Hepatocyte (in vitro differentiated cells): ENCODE measurements around the gene PSME1.

Source experiments
- CTCF ChIP-seq: fragments of 200-600 bp; sonication (generic); IDR thresholded peaks from 2 replicates; pipeline ENCODE4 v1.5.1; 2016; ENCODE audit warnings: antibody characterized with exemption, mild to moderate bottlenecking; ENCODE audit not compliant: poor library complexity
- EZH2phosphoT487 ChIP-seq: fragments of 200-600 bp; sonication (generic); IDR thresholded peaks from one replicate; pipeline ENCODE4 v1.6.1; 2018; ENCODE audit warnings: antibody characterized with exemption, mild to moderate bottlenecking, low read depth, moderate library complexity; ENCODE audit not compliant: unreplicated experiment, severe bottlenecking

DNA sequence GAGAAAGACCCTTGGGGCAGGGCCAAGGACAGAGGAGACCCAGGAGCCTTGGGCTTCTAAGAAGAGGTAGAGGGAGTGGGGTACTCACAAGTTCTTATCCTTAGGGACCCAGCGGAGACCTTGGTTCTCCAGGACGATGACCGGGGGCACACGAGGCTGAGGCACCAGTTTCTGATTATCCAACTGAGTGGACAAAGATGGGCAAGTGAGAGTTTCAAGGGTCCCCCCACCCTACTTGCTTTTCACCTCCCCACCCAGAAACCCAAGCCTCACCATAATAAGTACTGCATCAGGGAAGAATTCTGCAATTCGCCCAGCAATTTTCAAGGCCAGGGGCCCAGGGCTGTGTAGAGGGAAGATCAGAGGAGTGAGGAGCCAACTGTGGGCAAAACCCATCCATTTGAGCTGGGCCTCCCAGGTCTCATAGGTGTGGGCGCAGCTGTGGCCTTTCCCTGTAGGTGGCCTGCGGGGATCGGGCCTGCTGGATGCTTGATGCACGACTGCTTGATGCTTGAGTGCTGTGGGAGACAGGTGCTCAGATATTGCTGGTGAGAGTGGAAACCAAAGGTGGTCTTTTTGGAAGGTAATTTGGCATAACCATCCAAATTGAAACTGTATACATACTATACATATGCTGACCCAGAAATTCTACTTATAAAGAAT is 3.4 kb downstream of the PSME1 start:
- TF ChIP-seq EZH2phosphoT487, result no peak
- no peak for TF ChIP-seq CTCF
